Body of pancreas (tissue), 4 donors: Measurements from ENCODE around the gene IGLL5.

Source experiments
- POLR2A ChIP-seq, 3 donors: fragments of 450-650 bp; IDR thresholded peaks; one replicate each; pipeline ENCODE4 v1.6.1; 2016; ENCODE audit warnings: antibody characterized with exemption in 3 of 3, mild to moderate bottlenecking in 2 of 3
- TF ChIP-seq, protein P1 (sequence below), 7 experiments: fragments of 450-650 bp in 4 of 7; fragments of 200-600 bp in 3 of 7; sonication (generic) in 3 of 7; IDR thresholded peaks; one replicate each; pipeline ENCODE4 v1.5.1; 2016 to 2019; ENCODE audit warnings: antibody characterized with exemption in 7 of 7

DNA sequence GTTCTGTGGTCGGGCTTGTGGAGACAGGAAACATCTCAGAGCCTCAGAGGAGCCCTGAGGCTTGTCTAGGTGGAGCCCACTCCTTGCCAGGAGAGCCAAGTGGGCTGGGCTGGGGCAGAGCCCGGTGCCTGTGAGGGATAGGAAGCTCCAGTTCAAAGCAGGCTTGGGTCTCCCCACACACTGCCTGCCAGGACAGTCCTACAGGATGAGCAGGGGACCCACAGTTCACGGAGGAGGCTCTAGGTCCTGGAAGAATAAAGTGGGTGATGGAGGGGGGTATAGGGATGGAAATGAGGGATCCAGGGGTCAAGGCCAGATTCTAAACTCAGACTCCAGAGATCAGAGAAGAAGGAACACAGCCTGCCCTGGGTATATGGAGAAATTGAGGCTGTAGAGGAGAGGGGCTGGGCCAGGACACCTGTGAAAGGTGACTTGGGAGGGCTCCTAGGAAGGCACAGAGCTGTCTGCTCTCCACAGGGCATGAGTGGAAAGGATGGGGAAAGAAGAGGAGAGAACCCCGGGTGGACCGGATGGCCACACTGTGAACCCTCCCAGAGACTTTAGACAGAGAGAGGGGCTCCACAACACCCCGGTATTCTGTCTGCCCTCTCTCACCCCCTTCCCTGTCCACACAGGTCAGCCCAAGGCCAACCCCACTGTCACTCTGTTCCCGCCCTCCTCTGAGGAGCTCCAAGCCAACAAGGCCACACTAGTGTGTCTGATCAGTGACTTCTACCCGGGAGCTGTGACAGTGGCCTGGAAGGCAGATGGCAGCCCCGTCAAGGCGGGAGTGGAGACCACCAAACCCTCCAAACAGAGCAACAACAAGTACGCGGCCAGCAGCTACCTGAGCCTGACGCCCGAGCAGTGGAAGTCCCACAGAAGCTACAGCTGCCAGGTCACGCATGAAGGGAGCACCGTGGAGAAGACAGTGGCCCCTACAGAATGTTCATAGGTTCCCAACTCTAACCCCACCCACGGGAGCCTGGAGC lies 7.4 kb downstream of the IGLL5 start:
- TF ChIP-seq POLR2A (IDR thresholded peaks at IDR 0.05) = no peak
- TF ChIP-seq, protein P1, sequence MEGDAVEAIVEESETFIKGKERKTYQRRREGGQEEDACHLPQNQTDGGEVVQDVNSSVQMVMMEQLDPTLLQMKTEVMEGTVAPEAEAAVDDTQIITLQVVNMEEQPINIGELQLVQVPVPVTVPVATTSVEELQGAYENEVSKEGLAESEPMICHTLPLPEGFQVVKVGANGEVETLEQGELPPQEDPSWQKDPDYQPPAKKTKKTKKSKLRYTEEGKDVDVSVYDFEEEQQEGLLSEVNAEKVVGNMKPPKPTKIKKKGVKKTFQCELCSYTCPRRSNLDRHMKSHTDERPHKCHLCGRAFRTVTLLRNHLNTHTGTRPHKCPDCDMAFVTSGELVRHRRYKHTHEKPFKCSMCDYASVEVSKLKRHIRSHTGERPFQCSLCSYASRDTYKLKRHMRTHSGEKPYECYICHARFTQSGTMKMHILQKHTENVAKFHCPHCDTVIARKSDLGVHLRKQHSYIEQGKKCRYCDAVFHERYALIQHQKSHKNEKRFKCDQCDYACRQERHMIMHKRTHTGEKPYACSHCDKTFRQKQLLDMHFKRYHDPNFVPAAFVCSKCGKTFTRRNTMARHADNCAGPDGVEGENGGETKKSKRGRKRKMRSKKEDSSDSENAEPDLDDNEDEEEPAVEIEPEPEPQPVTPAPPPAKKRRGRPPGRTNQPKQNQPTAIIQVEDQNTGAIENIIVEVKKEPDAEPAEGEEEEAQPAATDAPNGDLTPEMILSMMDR (IDR thresholded peaks at IDR 0.05) = no peak
